ENCODE measurements around the gene SLC9B2. TPM values are rescaled to one million over a fixed set of nuclear protein-coding genes. Genes with fewer than 3 reads are reported as not detected.
"Not testable (repeated sequence)": the region's sequence is repeated elsewhere in the genome, so short reads cannot be mapped to it uniquely, and the experiment has no call there.

SLC9B2 gene
- total and polyA plus RNA-seq, 7 experiments from 2014 or later: 12.7 to 26.3 (median 17.1) TPM

- Mint-ChIP-seq H3K4me1 (peaks cover 0 to 3% (median 0%) of the 10 kb centered on the region in 7 donors), H3K9me3 (no peaks in the 10 kb centered on the region), H3K36me3 (no peaks in the 10 kb centered on the region), H3K4me3 (no peak overlapping the region), H3K27me3 (peaks cover 0 to 14% (median 0%) of the 10 kb centered on the region in 5 donors), H3K27ac (no peak overlapping the region)
- DNase-seq: peak in 7 of 9 donors; percentile 39 to 67 (median 56)
- ChIA-PET POLR2A (interaction anchor here (1.2 kb wide), 1 partner anchor 10 kb away, joined by 3 read pairs; no protein-coding TSS in a partner anchor), CTCF (interaction anchor here (0.6 to 3.2 kb wide), 11 partner anchors 9 to 663 kb away, joined by 3 to 20 read pairs (median 5); partner anchors contain the start of genes SLC9B1 and UBE2D3)
- ATAC-seq: peak; percentile 93
- Histone ChIP-seq H3K27me3 (ENCODE audit: control insufficient read depth in 2 of 2, insufficient read depth in 2 of 2, low read length in 2 of 2) (no peaks in the 10 kb centered on the region), H3K36me3 (ENCODE audit: control insufficient read depth in 2 of 3, insufficient read depth in 3 of 3, low read length in 3 of 3) (no peaks in the 10 kb centered on the region), H3K4me3 (ENCODE audit: low read length) (no peak overlapping the region), H3K9me3 (ENCODE audit: control insufficient read depth in 2 of 3, low read length in 3 of 3) (no peaks in the 10 kb centered on the region), H3K4me1 (ENCODE audit: control insufficient read depth in 2 of 2, insufficient read depth in 2 of 2, low read length in 2 of 2) (no peaks in the 10 kb centered on the region), H3K27ac (ENCODE audit: low read depth, low read length) (no peak overlapping the region)
- intact Hi-C loops (cut with micrococcal nuclease): loop anchor here (1.0 to 5.0 kb wide), 16 partner anchors 82 to 752 kb away; partner anchors contain the start of genes BDH2 (in 1 of the 2), MANBA (in 1 of the 2), NFKB1 (in 1 of the 2) and SLC39A8 (in 1 of the 2)
Measured at GRCh38 chr4:103008875-103009729, 67.5 kb downstream of the SLC9B2 start.

DNA sequence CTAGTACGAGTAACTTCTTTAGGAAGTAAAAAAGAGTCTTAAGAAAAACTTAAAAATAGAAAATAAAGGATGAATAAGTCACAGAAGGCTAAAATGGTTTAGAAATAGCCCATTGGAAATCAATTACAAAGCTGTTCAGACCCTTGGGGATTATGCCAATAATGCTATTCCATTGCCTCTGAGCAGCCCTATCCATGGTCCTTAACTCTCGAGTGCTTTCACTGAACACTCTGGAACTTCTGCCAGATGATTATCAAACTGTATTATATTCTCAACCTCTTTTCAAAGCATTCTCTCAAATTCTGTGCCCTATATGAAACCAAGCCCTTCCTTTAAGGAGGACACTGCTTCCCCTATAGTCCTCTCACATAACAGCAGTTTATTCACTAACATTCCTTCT, 74.0 kb downstream of the SLC9B2 start:
- ChIA-PET CTCF (interaction anchor here (0.7 kb wide), 1 partner anchor 536 kb away, joined by 3 read pairs; no protein-coding TSS in a partner anchor), POLR2A (interaction anchor here (1.2 kb wide), 1 partner anchor 16 kb away, joined by 5 read pairs; no protein-coding TSS in a partner anchor)
- H3K4me3 ChIP-seq (ENCODE audit: low read length): no peak overlapping the region
- H3K36me3 ChIP-seq (ENCODE audit: control insufficient read depth in 2 of 3, insufficient read depth in 3 of 3, low read length in 3 of 3): no peaks in the 10 kb centered on the region
- Mint-ChIP-seq H3K27me3 (peaks cover 0 to 19% (median 0%) of the 10 kb centered on the region in 5 donors), H3K9me3 (peaks cover 0 to 18% (median 0%) of the 10 kb centered on the region in 11 donors), H3K4me1 (peaks cover 0 to 10% (median 0%) of the 10 kb centered on the region in 7 donors), H3K36me3 (peaks cover 11 to 33% (median 27%) of the 10 kb centered on the region in 5 donors), H3K4me3 (no peak overlapping the region), H3K27ac (no peak overlapping the region)
- no peaks in the 10 kb centered on the region for H3K9me3 ChIP-seq (ENCODE audit: control insufficient read depth in 2 of 3, low read length in 3 of 3)
- H3K27me3 ChIP-seq (ENCODE audit: control insufficient read depth in 2 of 2, insufficient read depth in 2 of 2, low read length in 2 of 2): no peaks in the 10 kb centered on the region
- ATAC-seq (no peak), DNase-seq (no peak)
- H3K4me1 ChIP-seq (ENCODE audit: control insufficient read depth in 2 of 2, insufficient read depth in 2 of 2, low read length in 2 of 2): no peaks in the 10 kb centered on the region
- intact Hi-C loops (cut with micrococcal nuclease): no loop called here
- no peak overlapping the region for H3K27ac ChIP-seq (ENCODE audit: low read depth, low read length)

GRCh38 chr4:102994803-102995202, 81.8 kb downstream of the SLC9B2 start:
- H3K4me3 Mint-ChIP-seq: no peak overlapping the region
- no peak overlapping the region for H3K27ac ChIP-seq (ENCODE audit: low read depth, low read length)
- peaks cover 0 to 19% (median 7%) of the 10 kb centered on the region in 11 donors for H3K9me3 Mint-ChIP-seq
- H3K36me3 ChIP-seq (ENCODE audit: control insufficient read depth in 2 of 3, insufficient read depth in 3 of 3, low read length in 3 of 3): no peaks in the 10 kb centered on the region
- intact Hi-C loops (cut with micrococcal nuclease): no loop called here
- H3K9me3 ChIP-seq (ENCODE audit: control insufficient read depth in 2 of 3, low read length in 3 of 3): peaks cover 0 to 5% (median 0%) of the 10 kb centered on the region in 3 experiments
- no peaks in the 10 kb centered on the region for H3K27me3 Mint-ChIP-seq
- ChIA-PET POLR2A (interaction anchor here (1.1 kb wide), 1 partner anchor 166 kb away, joined by 3 read pairs; no protein-coding TSS in a partner anchor), CTCF (no interaction called here)
- peaks cover 6 to 35% (median 18%) of the 10 kb centered on the region in 5 donors for H3K36me3 Mint-ChIP-seq
- H3K4me3 ChIP-seq (ENCODE audit: low read length): no peak overlapping the region
- peaks cover 0 to 4% (median 0%) of the 10 kb centered on the region in 7 donors for H3K4me1 Mint-ChIP-seq
- no peak for ATAC-seq
- DNase-seq: no peak
- H3K27ac Mint-ChIP-seq: no peak overlapping the region
- H3K27me3 ChIP-seq (ENCODE audit: control insufficient read depth in 2 of 2, insufficient read depth in 2 of 2, low read length in 2 of 2): no peaks in the 10 kb centered on the region
- H3K4me1 ChIP-seq (ENCODE audit: control insufficient read depth in 2 of 2, insufficient read depth in 2 of 2, low read length in 2 of 2): no peaks in the 10 kb centered on the region

DNA sequence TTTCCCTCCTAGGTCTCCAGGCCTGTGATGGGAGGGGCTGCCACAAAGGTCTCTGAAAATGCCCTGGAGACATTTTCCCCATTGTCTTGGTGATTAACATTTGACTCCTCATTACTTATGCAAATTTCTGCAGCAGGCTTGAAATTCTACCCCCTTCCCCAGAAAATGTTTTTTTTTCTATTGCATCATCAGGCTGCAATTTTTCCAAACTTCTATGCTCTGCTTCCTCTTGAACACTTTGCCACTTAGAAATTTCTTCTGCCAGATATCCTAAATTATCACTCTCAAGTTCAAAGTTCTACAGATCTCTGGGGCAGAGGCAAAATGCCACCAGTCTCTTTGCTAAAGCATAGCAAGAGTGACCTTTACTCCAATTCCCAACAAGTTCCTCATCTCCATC, 82.6 kb downstream of the SLC9B2 start:
- POLR2A ChIA-PET, CTCF ChIA-PET: not testable (repeated sequence)
- peaks cover 0 to 18% (median 7%) of the 10 kb centered on the region in 11 donors for H3K9me3 Mint-ChIP-seq

DNA sequence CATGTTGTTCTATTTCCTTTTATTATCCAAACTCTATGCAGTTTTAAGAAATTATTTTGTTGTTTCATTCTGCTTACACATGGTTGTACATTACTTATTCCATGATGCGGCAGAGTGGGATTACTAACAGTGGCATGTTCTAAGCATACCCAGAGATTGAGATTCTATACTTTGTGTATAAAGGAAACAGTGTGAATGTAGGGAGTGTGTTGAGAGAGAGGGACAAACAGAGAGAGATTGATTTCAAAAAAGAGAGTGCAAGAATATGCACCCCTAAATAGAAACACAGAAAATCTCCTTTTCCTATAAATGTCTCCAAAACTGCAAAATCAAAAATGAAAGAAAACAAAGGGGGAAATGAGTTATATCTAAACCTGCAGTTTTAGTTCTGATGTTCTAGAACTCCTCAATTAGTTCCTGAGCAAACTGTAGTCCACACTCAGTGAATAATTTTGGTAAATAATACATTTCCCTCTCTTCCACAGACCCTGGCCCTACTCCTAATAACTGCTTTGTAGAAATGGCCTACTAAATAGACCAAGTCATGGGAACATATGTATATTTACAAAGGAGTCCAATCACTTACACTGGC, 88.0 kb downstream of the SLC9B2 start:
- Histone ChIP-seq H3K27me3 (ENCODE audit: control insufficient read depth in 2 of 2, insufficient read depth in 2 of 2, low read length in 2 of 2) (no peaks in the 10 kb centered on the region), H3K36me3 (ENCODE audit: control insufficient read depth in 2 of 3, insufficient read depth in 3 of 3, low read length in 3 of 3) (no peaks in the 10 kb centered on the region), H3K4me3 (ENCODE audit: low read length) (no peak overlapping the region), H3K27ac (ENCODE audit: low read depth, low read length) (no peak overlapping the region), H3K4me1 (ENCODE audit: control insufficient read depth in 2 of 2, insufficient read depth in 2 of 2, low read length in 2 of 2) (no peaks in the 10 kb centered on the region), H3K9me3 (ENCODE audit: control insufficient read depth in 2 of 3, low read length in 3 of 3) (peaks cover 0 to 1% (median 0%) of the 10 kb centered on the region in 3 experiments)
- Mint-ChIP-seq H3K36me3 (peaks cover 5 to 40% (median 36%) of the 10 kb centered on the region in 5 donors), H3K4me3 (peak overlapping the region in 1 of 10 donors; percentile 59), H3K4me1 (peaks cover 0 to 30% (median 0%) of the 10 kb centered on the region in 7 donors), H3K9me3 (peaks cover 0 to 11% (median 0%) of the 10 kb centered on the region in 11 donors), H3K27me3 (no peaks in the 10 kb centered on the region), H3K27ac (peak overlapping the region in 1 of 9 donors; percentile 84)
- ATAC-seq: no peak
- CTCF ChIA-PET: no interaction called here
- intact Hi-C loops (cut with micrococcal nuclease): no loop called here
- POLR2A ChIA-PET: no interaction called here
- DNase-seq: no peak

More for the DNA sequence above, 82.6 kb downstream of the SLC9B2 start:
- H3K27ac ChIP-seq (ENCODE audit: low read depth, low read length); H3K9me3 ChIP-seq (ENCODE audit: control insufficient read depth in 2 of 3, low read length in 3 of 3); H3K4me3 Mint-ChIP-seq; DNase-seq; ATAC-seq; H3K36me3 ChIP-seq (ENCODE audit: control insufficient read depth in 2 of 3, insufficient read depth in 3 of 3, low read length in 3 of 3); H3K27me3 Mint-ChIP-seq; H3K4me1 ChIP-seq (ENCODE audit: control insufficient read depth in 2 of 2, insufficient read depth in 2 of 2, low read length in 2 of 2); H3K4me3 ChIP-seq (ENCODE audit: low read length); intact Hi-C loops (cut with micrococcal nuclease); H3K27ac Mint-ChIP-seq; H3K4me1 Mint-ChIP-seq; H3K27me3 ChIP-seq (ENCODE audit: control insufficient read depth in 2 of 2, insufficient read depth in 2 of 2, low read length in 2 of 2): not testable (repeated sequence)
- peaks cover 6 to 30% (median 18%) of the 10 kb centered on the region in 5 donors for H3K36me3 Mint-ChIP-seq

- CTCF ChIA-PET: no interaction called here
- no peak for ATAC-seq
- Mint-ChIP-seq H3K27me3 (no peaks in the 10 kb centered on the region), H3K27ac (no peak overlapping the region), H3K4me3 (no peak overlapping the region), H3K4me1 (peaks cover 0 to 3% (median 0%) of the 10 kb centered on the region in 7 donors), H3K9me3 (peaks cover 0 to 29% (median 7%) of the 10 kb centered on the region in 11 donors), H3K36me3 (peaks cover 4 to 41% (median 19%) of the 10 kb centered on the region in 5 donors)
- intact Hi-C loops (cut with micrococcal nuclease): no loop called here
- no peaks in the 10 kb centered on the region for H3K36me3 ChIP-seq (ENCODE audit: control insufficient read depth in 2 of 3, insufficient read depth in 3 of 3, low read length in 3 of 3)
- H3K27ac ChIP-seq (ENCODE audit: low read depth, low read length): no peak overlapping the region
- H3K9me3 ChIP-seq (ENCODE audit: control insufficient read depth in 2 of 3, low read length in 3 of 3): peaks cover 0 to 6% (median 0%) of the 10 kb centered on the region in 3 experiments
- POLR2A ChIA-PET: no interaction called here
- H3K27me3 ChIP-seq (ENCODE audit: control insufficient read depth in 2 of 2, insufficient read depth in 2 of 2, low read length in 2 of 2): no peaks in the 10 kb centered on the region
- no peak overlapping the region for H3K4me3 ChIP-seq (ENCODE audit: low read length)
- no peaks in the 10 kb centered on the region for H3K4me1 ChIP-seq (ENCODE audit: control insufficient read depth in 2 of 2, insufficient read depth in 2 of 2, low read length in 2 of 2)
- no peak for DNase-seq
Measured at GRCh38 chr4:102981005-102981404, 95.6 kb downstream of the SLC9B2 start.
